GM19240 (cell line): ENCODE results near the gene HTR1D.
"Not testable (repeated sequence)": the region's sequence is repeated elsewhere in the genome, so short reads cannot be mapped to it uniquely, and the experiment has no call there.

Experiments
- DNase-seq: peaks from one replicate; pipeline ENCODE4 v3.0.0; 2011; ENCODE audit warnings: low spot score; ENCODE audit not compliant: insufficient read length

Gene HTR1D

DNA sequence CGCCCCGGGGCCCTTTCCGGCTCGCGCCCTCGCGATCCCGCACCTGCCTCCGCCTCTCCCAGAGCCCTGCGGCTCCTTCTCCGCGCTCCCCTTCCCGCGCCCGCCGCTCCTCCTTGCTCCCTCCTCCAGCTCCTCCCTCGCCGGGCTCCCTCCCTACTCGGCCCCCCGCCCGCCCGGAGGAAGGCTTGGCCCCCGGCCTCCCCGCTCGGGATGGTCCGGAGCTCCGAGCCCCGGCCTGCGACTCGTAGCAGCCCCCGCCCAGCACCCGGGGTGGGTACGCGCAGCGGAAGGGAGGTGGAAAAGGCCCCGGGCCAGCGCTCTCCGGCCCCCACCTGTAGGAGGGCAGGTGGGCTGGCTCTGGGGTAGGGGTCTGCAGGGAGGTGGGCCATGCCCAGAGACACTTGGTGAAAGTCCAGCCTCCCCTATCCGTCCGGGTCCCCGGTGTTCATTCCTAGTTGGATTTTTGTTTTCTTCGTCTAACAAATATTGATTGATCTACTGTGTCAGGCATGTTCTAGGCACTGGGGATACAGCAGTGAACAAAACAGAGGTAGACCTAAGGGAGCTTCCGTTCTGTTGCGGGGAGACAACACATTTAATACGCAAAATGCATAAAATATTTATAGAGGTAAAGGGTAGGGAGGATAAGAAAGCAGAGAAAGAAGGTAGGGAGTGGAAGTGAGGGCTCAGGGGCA, at the start of gene HTR1D:
HTR1D (minus strand) TSS at position 82 of the 695 bp plus-strand sequence. CDS start 23,283 bp downstream, outside the sequence.
- DNase-seq = no peak

DNA sequence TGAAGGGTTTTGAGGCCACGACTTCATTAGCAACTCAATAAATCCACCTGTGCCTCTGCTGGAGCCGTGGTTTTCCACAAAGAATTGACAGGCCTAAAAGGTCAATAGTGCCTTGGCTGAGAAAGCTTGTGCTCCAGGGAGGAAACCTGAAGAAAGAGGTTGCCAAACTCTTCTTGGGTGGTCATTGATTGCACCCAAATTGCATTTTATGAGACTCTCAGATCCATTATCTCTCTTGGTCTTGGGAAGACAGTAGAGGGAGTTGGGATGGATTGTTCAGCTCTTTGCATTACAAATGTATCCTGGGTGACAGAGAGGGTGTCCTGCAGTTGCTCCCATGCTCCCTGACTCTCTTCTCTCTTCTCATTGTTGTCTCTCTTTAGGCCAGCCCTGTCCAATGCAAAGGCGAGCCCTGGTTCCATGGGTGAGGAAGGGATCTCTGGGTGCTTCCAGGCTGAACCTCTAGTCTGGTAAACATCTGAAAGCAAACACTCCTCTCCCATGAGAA, 46.1 kb upstream of the HTR1D start:
- no peak for DNase-seq

DNA sequence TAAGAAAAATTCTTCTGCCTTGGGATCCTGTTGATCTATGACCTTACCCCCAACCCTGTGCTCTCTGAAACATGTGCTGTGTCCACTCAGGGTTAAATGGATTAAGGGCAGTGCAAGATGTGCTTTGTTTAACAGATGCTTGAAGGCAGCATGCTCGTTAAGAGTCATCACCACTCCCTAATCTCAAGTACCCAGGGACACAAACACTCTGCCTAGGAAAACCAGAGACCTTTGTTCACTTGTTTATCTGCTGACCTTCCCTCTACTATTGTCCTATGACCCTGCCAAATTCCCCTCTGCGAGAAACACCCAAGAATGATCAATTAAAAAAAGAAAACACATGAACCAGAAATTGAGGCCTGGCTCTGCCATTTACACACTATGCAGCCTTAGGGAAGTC, 40.8 kb upstream of the HTR1D start:
- not testable (repeated sequence) for DNase-seq

GRCh38 chr1:23257371-23257770, 40.1 kb upstream of the HTR1D start:
- not testable (repeated sequence) for DNase-seq

GRCh38 chr1:23254584-23254983, 37.3 kb upstream of the HTR1D start:
- DNase-seq = no peak

DNA sequence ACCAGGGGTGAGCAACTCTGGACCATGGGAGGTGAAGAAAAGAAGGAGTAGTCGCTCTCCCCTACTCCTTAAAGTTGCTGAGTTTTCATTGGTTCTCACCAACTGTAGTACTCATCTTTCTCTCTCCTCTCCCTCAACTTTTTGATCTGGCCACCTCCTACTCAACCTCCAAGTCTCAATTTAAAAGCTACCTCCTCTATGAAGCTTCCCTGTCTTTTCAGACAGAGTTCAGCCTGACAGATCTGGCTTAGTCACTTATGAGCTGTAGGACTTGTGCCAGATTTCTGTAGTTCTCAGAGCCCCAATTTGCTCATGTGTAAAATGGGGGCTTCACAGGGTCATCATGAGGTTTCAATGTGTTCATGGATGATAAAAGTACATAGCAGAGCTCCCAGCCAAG, 34.5 kb upstream of the HTR1D start:
- no peak for DNase-seq

GRCh38 chr1:23249787-23250454, 32.6 kb upstream of the HTR1D start:
- no peak for DNase-seq

- no peak for DNase-seq
Measured at GRCh38 chr1:23247276-23247675, 30.0 kb upstream of the HTR1D start.

GRCh38 chr1:23246274-23246673, 29.0 kb upstream of the HTR1D start:
- no peak for DNase-seq

DNA sequence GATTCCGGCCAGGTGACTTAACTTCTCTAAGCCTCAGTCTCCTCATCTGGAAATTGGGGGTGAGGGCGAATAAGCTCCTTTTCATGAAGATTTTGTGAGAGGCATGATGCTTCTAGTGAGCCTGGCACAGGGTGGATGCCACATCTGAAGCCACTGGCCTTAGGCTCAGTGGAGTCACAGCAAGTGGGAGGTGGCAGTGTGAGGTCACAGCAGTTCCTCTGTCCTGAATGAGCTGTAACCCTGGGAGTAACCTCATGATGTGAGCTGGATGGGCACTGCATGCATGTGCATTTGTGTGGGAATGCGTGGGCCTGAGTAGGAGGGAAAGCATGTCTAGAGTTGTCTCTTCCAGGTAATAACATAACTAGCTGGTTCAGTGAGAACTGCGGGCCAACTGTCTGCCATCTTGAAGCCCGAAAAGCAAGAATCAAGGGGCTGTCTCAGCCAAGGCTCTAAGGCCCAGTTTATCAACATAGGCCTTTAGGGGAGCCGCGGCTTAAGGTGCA, 27.0 kb upstream of the HTR1D start:
- DNase-seq = no peak

DNA sequence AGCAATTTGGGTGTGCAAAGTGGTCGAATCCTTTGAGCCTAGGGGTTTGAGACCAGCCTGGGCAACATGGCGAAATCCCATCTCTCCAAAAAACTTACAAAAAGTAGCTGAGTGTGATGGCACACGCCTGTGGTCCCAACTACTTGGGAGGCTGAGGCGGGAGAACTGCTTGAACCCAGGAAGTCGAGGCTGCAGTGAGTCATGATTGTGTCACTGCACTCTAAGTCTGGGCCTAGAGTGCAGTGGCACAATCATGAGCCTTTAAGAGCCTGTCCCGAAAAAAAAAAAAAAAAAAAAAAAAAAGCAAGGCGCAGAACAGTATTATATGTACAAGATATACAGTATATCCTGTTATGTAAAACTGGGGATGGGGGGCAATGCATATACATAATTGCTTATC, 25.1 kb upstream of the HTR1D start:
- DNase-seq = no peak

GRCh38 chr1:23239638-23240295, 22.5 kb upstream of the HTR1D start:
- DNase-seq = no peak

DNA sequence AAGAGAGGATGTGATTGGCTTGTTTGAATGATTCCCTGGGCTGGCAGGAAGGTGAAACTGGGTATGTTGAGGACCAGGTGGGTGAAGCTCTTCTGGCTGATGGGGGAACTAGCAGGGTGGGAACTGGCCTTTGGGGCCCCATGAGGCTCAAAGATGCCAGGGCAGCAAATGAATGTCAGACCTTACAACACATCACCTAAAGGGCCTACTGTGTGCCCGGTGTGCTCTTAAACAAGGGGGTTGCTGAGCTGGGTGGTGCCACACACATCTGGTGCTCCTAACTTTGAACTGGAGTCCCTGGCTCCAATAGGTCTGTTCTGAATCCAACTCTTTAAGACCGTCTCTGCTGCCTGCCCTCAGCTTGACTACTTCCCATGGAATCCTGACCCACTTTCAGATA, 21.3 kb upstream of the HTR1D start:
- no peak for DNase-seq

- DNase-seq = no peak
Measured at GRCh38 chr1:23237508-23237907, 20.2 kb upstream of the HTR1D start.

DNA sequence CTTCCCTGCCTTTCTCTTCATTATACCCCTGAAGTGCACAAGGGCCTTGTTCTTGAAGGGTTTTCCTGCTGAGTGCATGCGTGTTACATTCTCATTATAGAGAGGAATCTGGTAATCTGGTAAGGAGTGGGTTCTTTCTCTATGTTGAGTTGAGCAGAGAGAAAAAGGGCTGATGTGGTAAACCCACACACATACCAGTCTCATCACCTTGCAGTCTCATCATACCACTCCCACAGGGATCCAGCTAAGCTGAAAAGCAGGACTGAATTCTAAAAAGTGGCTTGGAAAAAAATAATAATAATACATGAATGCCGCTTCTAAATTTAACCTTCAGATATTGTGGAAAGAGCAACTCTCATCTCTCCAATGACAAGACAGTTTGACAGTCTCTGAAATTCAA, 10.5 kb upstream of the HTR1D start:
- DNase-seq = no peak

GRCh38 chr1:23224739-23225648, 7.7 kb upstream of the HTR1D start:
- DNase-seq = no peak

DNA sequence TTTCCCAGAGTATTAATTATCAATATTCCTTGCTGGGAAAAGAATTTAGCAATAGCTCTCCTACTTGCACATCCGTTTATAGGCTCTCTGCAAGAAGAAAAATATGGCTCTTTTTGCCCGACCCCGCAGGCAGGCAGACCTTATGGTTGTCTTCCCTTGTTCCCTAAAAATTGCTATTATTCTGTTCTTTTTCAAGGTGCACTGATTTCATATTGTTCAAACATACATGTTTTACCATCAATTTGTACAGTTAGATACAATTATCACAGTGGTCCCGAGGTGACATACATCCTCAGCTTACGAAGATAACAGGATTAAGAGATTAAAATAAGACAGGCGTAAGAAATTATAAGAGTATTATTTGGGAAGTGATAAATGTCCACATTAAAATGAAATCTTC, 6.7 kb upstream of the HTR1D start:
- DNase-seq = not testable (repeated sequence)

GRCh38 chr1:23223490-23223951, 6.2 kb upstream of the HTR1D start:
- DNase-seq = not testable (repeated sequence)

DNA sequence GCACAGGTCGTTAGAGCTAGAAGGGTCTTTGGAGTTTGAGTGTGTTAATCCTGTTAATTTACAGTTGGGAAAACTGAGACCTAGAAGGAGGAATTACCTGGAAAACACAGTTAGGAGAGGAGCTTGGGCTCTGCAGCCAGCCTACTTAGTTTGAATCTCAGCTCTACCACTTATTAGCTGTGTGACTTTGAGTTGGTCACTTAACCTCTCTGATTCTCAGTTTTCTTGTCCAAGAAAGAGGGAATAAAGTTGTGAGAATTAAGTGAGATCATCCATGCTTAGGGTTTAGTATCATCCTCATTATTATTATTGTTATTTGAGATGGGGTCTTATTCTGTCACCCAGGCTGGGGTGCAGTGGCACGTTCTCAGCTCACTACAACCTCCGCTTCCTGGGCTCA, 5.4 kb upstream of the HTR1D start:
- no peak for DNase-seq

- DNase-seq = no peak
Measured at GRCh38 chr1:23222331-23222730, 5.0 kb upstream of the HTR1D start.

DNA sequence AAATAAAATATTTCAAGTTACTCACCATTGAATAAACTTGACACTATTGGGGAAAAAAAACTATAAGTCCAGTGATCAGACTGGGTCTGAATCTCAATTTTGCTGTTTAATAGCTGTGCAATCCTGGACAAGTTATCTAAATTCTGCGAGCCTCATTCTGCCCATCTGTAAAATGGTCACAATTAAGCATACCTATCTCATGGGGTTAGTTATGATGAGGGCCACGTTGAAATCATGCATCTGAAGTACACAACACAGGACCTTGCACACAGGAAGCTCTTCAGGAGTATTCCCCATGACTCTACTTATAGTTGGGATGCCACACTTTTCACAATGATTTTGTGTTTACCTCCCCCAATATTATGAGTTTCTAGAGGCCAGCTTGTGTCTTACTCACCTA, 3.8 kb upstream of the HTR1D start:
- no peak for DNase-seq
